IPS DF 6.9 (cell line): ENCODE results near the gene BAHCC1.
"Not testable (repeated sequence)": the region's sequence is repeated elsewhere in the genome, so short reads cannot be mapped to it uniquely, and the experiment has no call there.

Experiments
- DNase-seq: peaks from one replicate; pipeline ENCODE4 v3.0.0-alpha.2; 2013; ENCODE audit warnings: low read depth, low spot score
- H3K27ac ChIP-seq: one replicate; pipeline ENCODE4 v1.5.1; 2013; ENCODE audit warnings: low read length, control low read depth
- H3K27me3 ChIP-seq: 2 replicates; pipeline ENCODE4 v1.6.1; 2013; ENCODE audit warnings: mild to moderate bottlenecking, low read length; ENCODE audit not compliant: control insufficient read depth, insufficient read depth
- H3K36me3 ChIP-seq: 2 replicates; pipeline ENCODE4 v1.6.1; 2013; ENCODE audit warnings: low read length; ENCODE audit not compliant: control insufficient read depth, insufficient read depth
- H3K4me1 ChIP-seq: 2 replicates; pipeline ENCODE4 v1.6.1; 2013; ENCODE audit warnings: low read length; ENCODE audit not compliant: control insufficient read depth, insufficient read depth
- H3K4me3 ChIP-seq: 2 replicates; pipeline ENCODE4 v1.5.1; 2013; ENCODE audit warnings: mild to moderate bottlenecking, low read length
- H3K9me3 ChIP-seq: 2 replicates; pipeline ENCODE4 v1.6.1; 2013; ENCODE audit warnings: low read length, inconsistent platforms; ENCODE audit not compliant: control insufficient read depth, insufficient read depth
- WGBS: extraction: QIAGEN DNeasy Blood & Tissue Kit; methylation state at CpG from one replicate; pipeline ENCODE4 v1.1.7; 2013; ENCODE audit warnings: mixed read lengths, missing lambda C conversion rate; ENCODE audit not compliant: insufficient read length, insufficient coverage; 5-methylcytosine and 5-hydroxymethylcytosine counted together

The BAHCC1 gene

DNA sequence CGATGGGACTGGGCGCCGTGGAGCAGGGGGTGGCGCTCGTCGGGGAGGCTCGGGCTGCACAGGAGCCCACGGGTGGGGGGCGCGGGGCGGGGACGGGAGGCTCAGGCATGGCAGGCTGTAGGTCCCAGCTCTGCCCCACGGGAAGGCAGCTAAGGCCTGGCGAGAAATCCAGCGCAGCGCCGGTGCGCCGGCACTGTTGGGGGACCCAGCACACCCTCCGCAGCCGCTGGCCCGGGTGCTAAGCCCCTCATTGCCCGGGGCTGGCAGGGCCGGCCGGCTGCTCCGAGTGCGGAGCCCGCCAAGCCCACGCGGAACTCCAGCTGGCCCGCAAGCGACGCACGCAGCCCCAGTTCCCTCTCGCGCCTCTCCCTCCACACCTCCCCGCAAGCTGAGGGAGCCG is 43.2 kb upstream of the BAHCC1 start:
- not testable (repeated sequence) for DNase-seq, H3K27me3 ChIP-seq, H3K4me1 ChIP-seq, H3K27ac ChIP-seq, H3K4me3 ChIP-seq, H3K9me3 ChIP-seq, H3K36me3 ChIP-seq
- WGBS: no CpG with 5 or more reads among the region's 38 CpGs

DNA sequence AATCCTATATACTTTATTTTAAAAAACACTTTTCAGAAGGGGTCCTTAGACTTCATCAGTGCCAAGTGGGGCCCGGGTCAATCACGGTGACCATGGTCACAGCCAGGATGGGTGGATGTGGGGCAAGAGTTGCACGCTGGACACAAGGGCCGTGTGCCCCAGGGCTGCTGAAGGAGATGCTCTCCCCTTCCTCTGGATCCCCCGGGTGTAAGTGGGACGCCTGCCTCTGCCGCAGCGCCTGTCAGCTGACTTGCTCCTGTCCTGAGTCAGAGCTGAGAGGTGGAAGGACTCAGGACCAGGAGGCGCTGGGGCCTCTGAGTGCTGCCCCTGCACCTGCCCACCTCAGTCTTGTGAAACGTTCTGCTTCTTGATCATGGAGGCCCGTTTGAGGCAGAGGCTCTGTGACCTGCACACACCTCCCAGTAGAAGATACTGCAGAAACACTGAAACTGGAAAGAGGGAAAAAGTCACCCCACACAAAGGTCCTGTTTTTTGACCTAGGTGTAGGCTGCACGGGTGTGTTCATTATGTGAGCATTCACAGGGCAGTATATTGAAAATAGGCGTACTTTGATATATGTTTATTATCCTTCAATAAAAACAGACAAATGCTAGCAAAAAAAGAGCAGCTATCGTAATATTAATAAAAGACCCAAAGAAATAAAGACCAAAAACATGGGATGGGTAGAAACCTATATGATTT is 40.9 kb upstream of the BAHCC1 start:
- Histone ChIP-seq H3K9me3 (no peaks in the 10 kb centered on the region), H3K27me3 (no peaks in the 10 kb centered on the region), H3K4me1 (no peaks in the 10 kb centered on the region; the same call in 1 of the 2 replicates), H3K4me3 (no peak overlapping the region), H3K36me3 (no peaks in the 10 kb centered on the region; the same call in 1 of the 2 replicates), H3K27ac (no peak overlapping the region)
- no peak for DNase-seq
- no CpG with 5 or more reads among the region's 14 CpGs for WGBS

DNA sequence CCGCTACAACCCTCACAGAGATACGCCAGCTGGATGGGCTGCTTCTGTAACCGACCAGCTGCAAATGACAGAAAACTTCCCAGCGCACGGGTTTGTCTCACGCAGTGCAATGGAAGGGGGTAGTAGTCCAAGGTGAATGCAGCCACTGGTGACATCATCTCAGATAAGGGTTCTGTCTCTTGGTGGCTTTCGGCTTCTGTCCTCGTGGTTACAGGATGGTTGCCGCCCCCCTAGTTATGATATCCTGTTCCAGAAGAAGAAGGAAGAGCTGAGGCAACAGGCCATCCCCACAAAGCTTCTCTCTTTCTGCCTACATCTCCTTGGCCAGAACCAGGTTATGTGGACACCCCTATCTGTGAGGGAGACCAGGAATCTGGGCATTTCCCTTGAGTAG is 40.3 kb upstream of the BAHCC1 start:
- H3K4me3 ChIP-seq: no peak overlapping the region
- no peaks in the 10 kb centered on the region for H3K9me3 ChIP-seq
- WGBS: no CpG with 5 or more reads among the region's 9 CpGs
- H3K4me1 ChIP-seq: no peaks in the 10 kb centered on the region; the same call in 1 of the 2 replicates
- H3K27me3 ChIP-seq: no peaks in the 10 kb centered on the region
- no peaks in the 10 kb centered on the region; the same call in 1 of the 2 replicates for H3K36me3 ChIP-seq
- no peak for DNase-seq
- no peak overlapping the region for H3K27ac ChIP-seq

DNA sequence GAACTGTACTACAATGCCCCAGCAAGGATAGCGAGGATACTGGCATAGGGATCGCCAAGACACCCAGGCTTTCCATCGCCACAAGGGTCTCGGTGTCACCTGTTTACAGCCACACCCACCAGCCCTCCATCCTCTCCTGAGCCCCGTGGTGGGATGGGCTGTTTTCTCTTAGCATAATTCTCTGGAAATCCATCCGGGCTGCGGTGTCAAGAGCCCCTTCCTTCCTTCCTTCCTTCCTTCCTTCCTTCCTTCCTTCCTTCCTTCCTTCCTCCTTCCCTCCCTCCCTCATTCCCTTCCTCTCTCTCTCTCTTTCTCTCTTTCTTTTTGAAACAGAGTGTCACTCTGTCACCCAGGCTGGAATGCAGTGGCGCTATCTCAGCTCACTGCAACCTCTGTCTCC is 36.0 kb upstream of the BAHCC1 start:
- Histone ChIP-seq H3K9me3 (no peaks in the 10 kb centered on the region), H3K4me3 (no peak overlapping the region), H3K36me3 (no peaks in the 10 kb centered on the region; the same call in 1 of the 2 replicates), H3K27me3 (no peaks in the 10 kb centered on the region), H3K4me1 (no peaks in the 10 kb centered on the region; the same call in 1 of the 2 replicates), H3K27ac (no peak overlapping the region)
- no CpG with 5 or more reads among the region's 8 CpGs for WGBS
- DNase-seq: no peak

DNA sequence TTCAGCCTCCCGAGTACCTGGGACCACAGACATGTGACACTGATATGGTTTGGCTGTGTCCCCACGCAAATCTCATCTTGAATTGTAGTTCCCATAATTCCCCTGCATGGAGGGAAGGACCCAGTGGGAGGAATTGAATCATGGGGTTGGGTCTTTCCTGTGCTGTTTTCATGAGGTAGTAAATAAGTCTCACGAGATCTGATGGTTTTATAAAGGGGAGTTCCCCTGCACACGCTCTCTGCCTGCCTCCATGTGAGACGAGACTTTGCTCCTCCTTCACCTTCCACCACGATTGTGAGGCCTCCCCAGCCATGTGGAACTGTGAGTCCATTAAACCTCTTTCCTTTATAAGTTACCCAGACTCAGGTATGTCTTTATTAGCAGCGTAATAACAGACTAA is 33.3 kb upstream of the BAHCC1 start:
- H3K27ac ChIP-seq, H3K4me3 ChIP-seq, DNase-seq, H3K27me3 ChIP-seq, H3K9me3 ChIP-seq, H3K4me1 ChIP-seq, H3K36me3 ChIP-seq: not testable (repeated sequence)
- WGBS: no CpG with 5 or more reads among the region's 7 CpGs

DNA sequence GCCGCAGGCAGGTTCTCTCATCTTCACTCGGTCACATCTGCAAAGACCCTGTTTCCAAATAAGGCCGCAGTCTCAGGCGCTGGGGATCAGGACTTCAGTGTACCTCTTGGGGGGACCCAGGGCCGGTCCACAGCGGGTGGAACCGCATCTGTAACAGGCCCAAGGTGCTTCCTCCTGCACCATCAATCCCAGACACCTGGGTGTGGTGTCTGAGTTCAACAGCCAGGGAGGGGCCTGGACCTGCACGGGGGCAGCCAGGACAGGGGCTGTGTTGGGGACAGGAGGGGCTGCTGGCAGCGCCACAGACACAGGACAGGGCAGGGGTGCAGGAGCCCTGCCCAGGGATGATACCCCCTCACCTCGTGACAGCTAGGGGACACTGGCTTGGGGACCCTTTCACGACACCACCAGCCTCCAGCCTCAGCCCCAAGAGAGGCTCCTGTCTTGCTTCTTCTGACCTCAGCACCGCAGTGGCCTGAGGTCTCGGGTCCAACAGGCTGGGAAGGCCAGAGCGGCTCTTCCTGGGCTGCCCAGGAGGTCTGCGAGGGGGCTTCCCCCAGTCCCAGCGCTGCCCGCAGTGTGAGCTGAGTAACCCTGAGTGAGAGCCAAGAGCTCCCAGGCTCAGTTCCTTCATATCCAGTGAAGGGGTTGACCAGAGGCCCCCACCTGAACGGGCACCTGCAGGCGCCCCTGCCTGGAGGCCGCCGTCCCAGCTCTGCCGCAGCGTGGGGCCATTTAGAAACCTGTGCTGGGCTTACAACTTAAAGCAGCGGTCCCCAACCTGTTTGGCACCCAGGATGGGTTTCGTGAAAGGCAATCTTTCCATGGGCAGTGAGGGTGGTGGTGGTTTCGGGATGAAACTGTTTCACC is 30.7 kb upstream of the BAHCC1 start:
- no peak for DNase-seq
- Histone ChIP-seq H3K27me3 (no peaks in the 10 kb centered on the region; the same call in 1 of the 2 replicates), H3K9me3 (no peaks in the 10 kb centered on the region), H3K36me3 (no peaks in the 10 kb centered on the region; the same call in 1 of the 2 replicates), H3K4me1 (no peaks in the 10 kb centered on the region; the same call in 1 of the 2 replicates), H3K27ac (no peak overlapping the region), H3K4me3 (no peak overlapping the region)
- no CpG with 5 or more reads among the region's 26 CpGs for WGBS

DNA sequence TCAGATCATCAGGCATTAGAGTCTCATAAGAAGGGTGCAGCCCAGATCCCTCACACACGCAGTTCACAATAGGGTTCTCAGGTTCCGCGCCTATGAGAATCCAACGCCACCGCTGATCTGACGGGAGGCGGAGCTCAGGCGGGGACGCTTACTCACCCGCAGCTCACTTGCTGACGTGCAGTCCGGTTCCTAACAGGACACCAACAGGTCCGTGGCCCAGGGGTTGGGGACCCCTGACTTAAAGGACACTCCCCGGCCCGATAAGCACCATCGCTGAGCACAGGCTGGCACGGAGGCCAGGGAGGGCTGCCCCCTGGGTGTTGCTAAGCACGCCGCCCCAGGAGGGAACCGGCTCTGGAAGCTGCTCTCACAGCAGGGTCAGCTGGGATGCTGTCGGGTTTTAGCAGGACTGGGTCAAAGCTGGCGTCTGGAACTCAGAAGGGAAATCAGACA is 30.1 kb upstream of the BAHCC1 start:
- H3K4me3 ChIP-seq: 0 out of 2 replicates have a peak overlapping the region, but pooled peaks have one; percentile 1
- H3K27ac ChIP-seq: no peak overlapping the region
- DNase-seq: no peak

DNA sequence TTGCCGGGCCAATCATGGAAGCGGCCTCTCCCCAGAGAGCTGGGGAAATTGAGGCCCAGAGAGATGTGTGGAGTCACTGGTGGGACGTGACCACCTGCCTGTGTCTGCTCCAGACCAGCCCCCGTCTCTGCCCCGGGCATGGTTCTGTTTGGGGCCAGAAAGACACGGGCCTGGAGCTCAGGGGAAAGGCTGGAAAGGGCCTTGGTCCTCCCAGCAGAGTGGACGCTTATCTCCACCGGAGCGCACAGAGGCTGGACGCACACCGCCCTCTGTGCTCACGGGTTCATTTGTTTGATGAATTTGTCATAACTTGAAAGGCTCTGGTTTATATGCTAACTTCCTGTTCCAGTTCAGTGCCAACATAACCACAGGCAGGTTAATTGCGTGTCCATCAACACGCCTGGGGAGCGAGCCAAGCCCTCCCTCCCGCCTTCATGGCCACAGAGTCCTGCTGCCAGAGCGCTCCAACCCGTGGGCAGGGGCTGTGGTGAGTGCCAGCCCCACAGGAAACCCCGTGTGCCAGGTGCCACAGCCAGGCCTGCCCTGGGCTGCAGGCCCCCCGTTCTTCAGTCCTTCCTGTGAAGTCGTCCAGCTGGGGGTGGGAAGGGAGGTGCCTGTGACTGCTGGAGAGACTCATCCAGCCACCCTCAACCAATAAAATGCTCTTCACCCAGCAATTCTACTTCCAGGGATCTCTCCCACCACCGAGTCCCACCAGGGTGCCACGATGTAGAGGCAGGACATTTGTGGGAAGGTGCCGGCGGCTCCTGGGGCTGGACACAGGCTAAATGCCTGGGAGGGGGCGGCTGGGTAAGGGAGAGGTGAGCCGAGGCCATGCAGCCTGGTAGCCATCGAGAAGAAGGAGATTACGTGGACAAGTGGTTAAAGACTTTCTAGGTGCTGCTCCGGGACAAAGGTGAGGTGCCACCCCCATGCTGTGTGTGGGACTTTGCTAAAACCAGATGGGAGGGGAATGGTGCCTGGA is 29.4 kb upstream of the BAHCC1 start:
- no peaks in the 10 kb centered on the region for H3K9me3 ChIP-seq
- H3K4me3 ChIP-seq: no peak overlapping the region; the same call in 1 of the 2 replicates
- H3K27me3 ChIP-seq: no peaks in the 10 kb centered on the region; the same call in 1 of the 2 replicates
- WGBS: no CpG with 5 or more reads among the region's 30 CpGs
- H3K4me1 ChIP-seq: no peaks in the 10 kb centered on the region; the same call in 1 of the 2 replicates
- H3K36me3 ChIP-seq: no peaks in the 10 kb centered on the region; the same call in 1 of the 2 replicates
- no peak for DNase-seq
- H3K27ac ChIP-seq: no peak overlapping the region

More for the DNA sequence above, 30.1 kb upstream of the BAHCC1 start:
- no peaks in the 10 kb centered on the region; the same call in 1 of the 2 replicates for H3K36me3 ChIP-seq
- no peaks in the 10 kb centered on the region for H3K9me3 ChIP-seq
- no peaks in the 10 kb centered on the region; the same call in 1 of the 2 replicates for H3K4me1 ChIP-seq
- no CpG with 5 or more reads among the region's 22 CpGs for WGBS
- H3K27me3 ChIP-seq: no peaks in the 10 kb centered on the region; the same call in 1 of the 2 replicates

DNA sequence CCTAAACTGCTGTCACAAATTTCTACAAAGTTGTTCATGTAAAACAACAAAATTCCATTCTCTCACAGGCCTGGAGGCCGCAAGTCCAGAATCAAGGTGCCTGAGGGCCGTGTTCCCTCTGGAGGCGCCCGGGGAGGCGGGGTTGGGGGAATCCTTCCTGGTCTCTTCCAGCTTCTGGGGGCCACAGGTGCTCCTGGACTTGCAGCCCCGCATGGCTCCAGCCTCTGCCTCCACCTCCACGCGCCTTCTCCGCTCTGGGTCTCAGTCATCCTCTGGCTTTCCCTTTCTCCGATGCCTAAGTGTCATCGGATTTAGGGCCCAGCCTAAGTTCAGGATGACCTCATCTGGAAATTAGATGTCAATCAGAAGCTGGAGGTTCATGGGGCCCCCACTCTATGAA is 28.6 kb upstream of the BAHCC1 start:
- Histone ChIP-seq H3K27ac (no peak overlapping the region), H3K4me1 (no peaks in the 10 kb centered on the region; the same call in 1 of the 2 replicates), H3K4me3 (no peak overlapping the region), H3K27me3 (no peaks in the 10 kb centered on the region; the same call in 1 of the 2 replicates), H3K9me3 (no peaks in the 10 kb centered on the region), H3K36me3 (no peaks in the 10 kb centered on the region; the same call in 1 of the 2 replicates)
- DNase-seq: no peak
- no CpG with 5 or more reads among the region's 11 CpGs for WGBS
